ENCODE data around the gene PPP1R15A. TPM values are rescaled to one million over a fixed set of nuclear protein-coding genes. Genes with fewer than 3 reads are reported as not detected.
A peak's percentile ranks its signal among the peaks of the same experiment; 100 is the strongest.
"Not testable (repeated sequence)": the region's sequence is repeated elsewhere in the genome, so short reads cannot be mapped to it uniquely, and the experiment has no call there.

Gene PPP1R15A
- total and polyA plus RNA-seq, 2 experiments from 2014 or later, result 63.8 to 78.9 TPM

GRCh38 chr19:48841571-48841970 lies 30.6 kb upstream of the PPP1R15A start:
- Histone ChIP-seq H3K9me2 (ENCODE audit: insufficient read depth) (no peaks in the 10 kb centered on the region), H3K4me3 (no peak overlapping the region), H3K4me2 (ENCODE audit: unreplicated experiment) (no peak overlapping the region), H3K79me2 (ENCODE audit: insufficient read depth) (no peaks in the 10 kb centered on the region), H3K4me1 (ENCODE audit: insufficient read depth) (peaks cover 4% of the 10 kb centered on the region; the same call in 1 of the 2 replicates), H3F3A (ENCODE audit: insufficient read depth) (no peaks in the 10 kb centered on the region; the same call in 1 of the 2 replicates), H3K9me3 (ENCODE audit: low read depth) (no peaks in the 10 kb centered on the region), H3K36me3 (ENCODE audit: low read depth) (peaks cover 5% of the 10 kb centered on the region; the same call in 1 of the 2 replicates), H3K9ac (no peak overlapping the region), H3K27ac (no peak overlapping the region), H2AFZ (no peak overlapping the region), H4K20me1 (ENCODE audit: insufficient read depth) (no peaks in the 10 kb centered on the region), H3K27me3 (replicated peaks; ENCODE audit: insufficient read depth) (no peaks in the 10 kb centered on the region)
- in situ Hi-C loops (cut with MboI), result loop anchor here (5.0 kb wide), 1 partner anchor 49 kb away; no protein-coding TSS in a partner anchor
- WGBS, 2 experiments (ENCODE audit: low coverage in 1 of 2, low lambda C conversion rate in 2 of 2, missing lambda C conversion rate in 2 of 2), result 86 to 95% methylated on average over 6 of the region's 6 CpGs
- DNase-seq, result no peak
- TF ChIP-seq EZH2phosphoT487 (IDR thresholded peaks at IDR 0.05; ENCODE audit: insufficient read depth, low read depth) (no peak), EZH2 (IDR thresholded peaks at IDR 0.05; ENCODE audit: insufficient read depth, poor library complexity, severe bottlenecking) (no peak)

GRCh38 chr19:48842789-48843162 lies 29.4 kb upstream of the PPP1R15A start:
- Histone ChIP-seq H3K9me3 (ENCODE audit: low read depth) (no peaks in the 10 kb centered on the region), H3K27me3 (replicated peaks; ENCODE audit: insufficient read depth) (no peaks in the 10 kb centered on the region), H3K27ac (no peak overlapping the region), H3F3A (ENCODE audit: insufficient read depth) (no peaks in the 10 kb centered on the region; the same call in 1 of the 2 replicates), H3K36me3 (ENCODE audit: low read depth) (peaks cover 5% of the 10 kb centered on the region; the same call in 1 of the 2 replicates), H3K4me3 (no peak overlapping the region), H4K20me1 (ENCODE audit: insufficient read depth) (no peaks in the 10 kb centered on the region), H3K9ac (no peak overlapping the region), H3K4me2 (ENCODE audit: unreplicated experiment) (no peak overlapping the region), H2AFZ (no peak overlapping the region), H3K79me2 (ENCODE audit: insufficient read depth) (no peaks in the 10 kb centered on the region), H3K4me1 (ENCODE audit: insufficient read depth) (no peaks in the 10 kb centered on the region), H3K9me2 (ENCODE audit: insufficient read depth) (no peaks in the 10 kb centered on the region)
- 17 to 26% methylated on average over 2 of the region's 2 CpGs for WGBS, 2 experiments (ENCODE audit: low coverage in 1 of 2, low lambda C conversion rate in 2 of 2, missing lambda C conversion rate in 2 of 2)
- in situ Hi-C loops (cut with MboI), result loop anchor here (5.0 kb wide), 1 partner anchor 50 kb away; no protein-coding TSS in a partner anchor
- DNase-seq, result peak; percentile 63
- TF ChIP-seq EZH2 (IDR thresholded peaks at IDR 0.05; ENCODE audit: insufficient read depth, poor library complexity, severe bottlenecking) (no peak), EZH2phosphoT487 (IDR thresholded peaks at IDR 0.05; ENCODE audit: insufficient read depth, low read depth) (no peak)

GRCh38 chr19:48844472-48844871 lies 27.7 kb upstream of the PPP1R15A start:
- Histone ChIP-seq H3K4me3 (no peak overlapping the region), H2AFZ (no peak overlapping the region), H3K27me3 (replicated peaks; ENCODE audit: insufficient read depth) (no peaks in the 10 kb centered on the region), H4K20me1 (ENCODE audit: insufficient read depth) (no peaks in the 10 kb centered on the region), H3K4me1 (ENCODE audit: insufficient read depth) (no peaks in the 10 kb centered on the region), H3F3A (ENCODE audit: insufficient read depth) (no peaks in the 10 kb centered on the region; the same call in 1 of the 2 replicates), H3K9me3 (ENCODE audit: low read depth) (no peaks in the 10 kb centered on the region), H3K9ac (no peak overlapping the region), H3K36me3 (ENCODE audit: low read depth) (peaks cover 5% of the 10 kb centered on the region; the same call in 1 of the 2 replicates), H3K27ac (no peak overlapping the region), H3K9me2 (ENCODE audit: insufficient read depth) (no peaks in the 10 kb centered on the region), H3K79me2 (ENCODE audit: insufficient read depth) (no peaks in the 10 kb centered on the region), H3K4me2 (ENCODE audit: unreplicated experiment) (no peak overlapping the region)
- DNase-seq, result peak; percentile 64
- in situ Hi-C loops (cut with MboI), result loop anchor here (5.0 kb wide), 1 partner anchor 52 kb away; no protein-coding TSS in a partner anchor
- no peak for TF ChIP-seq EZH2phosphoT487 (IDR thresholded peaks at IDR 0.05; ENCODE audit: insufficient read depth, low read depth)
- TF ChIP-seq EZH2 (IDR thresholded peaks at IDR 0.05; ENCODE audit: insufficient read depth, poor library complexity, severe bottlenecking), result no peak
- 58 to 69% methylated on average over 2 of the region's 2 CpGs for WGBS, 2 experiments (ENCODE audit: low coverage in 1 of 2, low lambda C conversion rate in 2 of 2, missing lambda C conversion rate in 2 of 2)

- Histone ChIP-seq H3K4me1 (ENCODE audit: insufficient read depth) (no peaks in the 10 kb centered on the region), H3K4me2 (ENCODE audit: unreplicated experiment) (no peak overlapping the region), H2AFZ (no peak overlapping the region), H3K36me3 (ENCODE audit: low read depth) (peaks cover 5% of the 10 kb centered on the region; the same call in 1 of the 2 replicates), H3K9me3 (ENCODE audit: low read depth) (no peaks in the 10 kb centered on the region), H3F3A (ENCODE audit: insufficient read depth) (no peaks in the 10 kb centered on the region; the same call in 1 of the 2 replicates), H3K27ac (no peak overlapping the region), H3K79me2 (ENCODE audit: insufficient read depth) (no peaks in the 10 kb centered on the region), H3K9ac (no peak overlapping the region), H3K27me3 (replicated peaks; ENCODE audit: insufficient read depth) (no peaks in the 10 kb centered on the region), H3K9me2 (ENCODE audit: insufficient read depth) (no peaks in the 10 kb centered on the region), H3K4me3 (no peak overlapping the region), H4K20me1 (ENCODE audit: insufficient read depth) (no peaks in the 10 kb centered on the region)
- 95 to 98% methylated on average over 15 of the region's 15 CpGs for WGBS, 2 experiments (ENCODE audit: low coverage in 1 of 2, low lambda C conversion rate in 2 of 2, missing lambda C conversion rate in 2 of 2)
- in situ Hi-C loops (cut with MboI), result no loop called here
- DNase-seq, result no peak
- TF ChIP-seq EZH2phosphoT487 (IDR thresholded peaks at IDR 0.05; ENCODE audit: insufficient read depth, low read depth) (no peak), EZH2 (IDR thresholded peaks at IDR 0.05; ENCODE audit: insufficient read depth, poor library complexity, severe bottlenecking) (no peak)
These were observed 26.8 kb upstream of the PPP1R15A start for GRCh38 chr19:48845384-48845783.

GRCh38 chr19:48846659-48847058 lies 25.6 kb upstream of the PPP1R15A start:
- WGBS, 2 experiments (ENCODE audit: low coverage in 1 of 2, low lambda C conversion rate in 2 of 2, missing lambda C conversion rate in 2 of 2), result 98 to 100% methylated on average over 3 of the region's 3 CpGs
- DNase-seq; H3K9me2 ChIP-seq (ENCODE audit: insufficient read depth); in situ Hi-C loops (cut with MboI); H3K9me3 ChIP-seq (ENCODE audit: low read depth); H4K20me1 ChIP-seq (ENCODE audit: insufficient read depth); H3K27ac ChIP-seq; H3K4me3 ChIP-seq; H3K36me3 ChIP-seq (ENCODE audit: low read depth); H3K9ac ChIP-seq; H3K4me2 ChIP-seq (ENCODE audit: unreplicated experiment); H3K79me2 ChIP-seq (ENCODE audit: insufficient read depth); H3F3A ChIP-seq (ENCODE audit: insufficient read depth); H3K27me3 ChIP-seq (replicated peaks; ENCODE audit: insufficient read depth); H3K4me1 ChIP-seq (ENCODE audit: insufficient read depth); H2AFZ ChIP-seq: not testable (repeated sequence)

All from GM23248 (cell line).